ENCODE measurements around the gene LRRC7.

The LRRC7 gene

GRCh38 chr1:70164350-70164749, 596.6 kb downstream of the LRRC7 start:
- no peak overlapping the region for H3K4me3 ChIP-seq (ENCODE audit: low read depth, low read length)
- ChIA-PET POLR2A (no interaction called here), CTCF (no interaction called here)
- no peak for TF ChIP-seq CTCF (IDR thresholded peaks at IDR 0.05; ENCODE audit: insufficient read depth, low read length, missing control alignments)
- DNase-seq (ENCODE audit: low read depth, low spot score): no peak

GRCh38 chr1:70168283-70168682, 600.6 kb downstream of the LRRC7 start:
- H3K4me3 ChIP-seq (ENCODE audit: low read depth, low read length): no peak overlapping the region
- no peak for TF ChIP-seq CTCF (IDR thresholded peaks at IDR 0.05; ENCODE audit: insufficient read depth, low read length, missing control alignments)
- POLR2A ChIA-PET: no interaction called here
- DNase-seq (ENCODE audit: low read depth, low spot score): no peak
- CTCF ChIA-PET: interaction anchor here (1.3 kb wide), 1 partner anchor 25 kb away, joined by 4 read pairs; no protein-coding TSS in a partner anchor

- no peak for TF ChIP-seq CTCF (IDR thresholded peaks at IDR 0.05; ENCODE audit: insufficient read depth, low read length, missing control alignments)
- ChIA-PET POLR2A (no interaction called here), CTCF (interaction anchor here (1.3 kb wide), 1 partner anchor 26 kb away, joined by 4 read pairs; no protein-coding TSS in a partner anchor)
- H3K4me3 ChIP-seq (ENCODE audit: low read depth, low read length): no peak overlapping the region
- DNase-seq (ENCODE audit: low read depth, low spot score): no peak
Observed at GRCh38 chr1:70169018-70169839, 601.5 kb downstream of the LRRC7 start.

- no peak for TF ChIP-seq CTCF (IDR thresholded peaks at IDR 0.05; ENCODE audit: insufficient read depth, low read length, missing control alignments)
- no peak for DNase-seq (ENCODE audit: low read depth, low spot score)
- POLR2A ChIA-PET: no interaction called here
- CTCF ChIA-PET: no interaction called here
- H3K4me3 ChIP-seq (ENCODE audit: low read depth, low read length): no peak overlapping the region
Observed at GRCh38 chr1:70171512-70171911, 603.8 kb downstream of the LRRC7 start.
